IMR-90 (cell line): ENCODE results near the gene ZNF844. TPM values are rescaled to one million over a fixed set of nuclear protein-coding genes. Genes with fewer than 3 reads are reported as not detected.

Experiments used
- ATAC-seq: fragments of 200-7000 bp; cut with Tn5 transposase; 2 replicates; pipeline ENCODE4 v1.9.1; 2020; ENCODE audit warnings: low read depth, mild to moderate bottlenecking, moderate library complexity
- BruUV-seq: library from RNA; stranded (reverse); fragments of 400-500 nt; replicated peaks from 2 replicates; lab custom pipeline; 2021; lab: Mats Ljungman, UMichigan
- CTCF ChIA-PET: fragments of 300-600 bp; formaldehyde crosslinking; extraction: SDS; loops from one replicate; lab custom pipeline; 2021; ENCODE audit warnings: antibody characterized with exemption; lab: Yijun Ruan, JAX
- POLR2A ChIA-PET: fragments of 300-600 bp; sonication (Branson Sonifier 250); formaldehyde crosslinking; loops from one replicate; lab custom pipeline; 2022; ENCODE audit warnings: antibody characterized with exemption; ENCODE audit not compliant: unreplicated experiment; lab: Charles Lee
- DNase-seq: peaks from one replicate; pipeline ENCODE4 v3.0.0; 2013
- H2AFZ ChIP-seq: replicated peaks from 2 replicates; pipeline ENCODE3; 2013; ENCODE audit warnings: low read length, mild to moderate bottlenecking; ENCODE audit not compliant: poor library complexity
- H2AK5ac ChIP-seq: 2 replicates; pipeline ENCODE4 v1.6.1; 2013; ENCODE audit warnings: low read depth, low read length, inconsistent platforms
- H2AK9ac ChIP-seq: replicated peaks from 2 replicates; pipeline ENCODE3; 2013; ENCODE audit warnings: mild to moderate bottlenecking, low read depth, low read length, moderate library complexity; ENCODE audit not compliant: poor library complexity
- H2BK120ac ChIP-seq: 2 replicates; pipeline ENCODE4 v1.6.1; 2013; ENCODE audit warnings: low read depth, low read length, inconsistent platforms
- H2BK15ac ChIP-seq: 3 replicates; pipeline ENCODE4 v1.6.1; 2013; ENCODE audit warnings: low read depth, low read length, inconsistent platforms
- H2BK20ac ChIP-seq: 2 replicates; pipeline ENCODE4 v1.6.1; 2013; ENCODE audit warnings: low read depth, mild to moderate bottlenecking, inconsistent platforms, low read length, moderate library complexity
- H2BK5ac ChIP-seq: 2 replicates; pipeline ENCODE4 v1.6.1; 2013; ENCODE audit warnings: mild to moderate bottlenecking, low read depth, low read length, inconsistent platforms; ENCODE audit not compliant: poor library complexity, severe bottlenecking
- H3K14ac ChIP-seq: replicated peaks from 2 replicates; pipeline ENCODE4 v1.6.1; 2013; ENCODE audit warnings: low read depth, low read length, inconsistent platforms
- H3K18ac ChIP-seq: 2 replicates; pipeline ENCODE4 v1.6.1; 2013; ENCODE audit warnings: low read depth, low read length, control low read depth
- H3K23ac ChIP-seq: 2 replicates; pipeline ENCODE4 v1.6.1; 2013; ENCODE audit warnings: low read depth, low read length, inconsistent platforms
- H3K27ac ChIP-seq: 2 replicates; pipeline ENCODE4 v1.5.1; 2013; ENCODE audit warnings: mild to moderate bottlenecking, control low read depth, low read length; ENCODE audit not compliant: insufficient read depth
- H3K27me3 ChIP-seq: 2 replicates; pipeline ENCODE4 v1.6.1; 2013; ENCODE audit warnings: low read length; ENCODE audit not compliant: control insufficient read depth, insufficient read depth
- H3K36me3 ChIP-seq: 2 replicates; pipeline ENCODE4 v1.6.1; 2013; ENCODE audit warnings: low read length, mixed read lengths; ENCODE audit not compliant: control insufficient read depth, insufficient read depth
- H3K4ac ChIP-seq: 2 replicates; pipeline ENCODE4 v1.6.1; 2013; ENCODE audit warnings: low read depth, low read length, inconsistent platforms
- H3K4me1 ChIP-seq: 2 replicates; pipeline ENCODE4 v1.6.1; 2013; ENCODE audit warnings: low read length, mixed read lengths; ENCODE audit not compliant: control insufficient read depth, insufficient read depth
- H3K4me2 ChIP-seq: 2 replicates; pipeline ENCODE4 v1.6.1; 2013; ENCODE audit warnings: low read depth, mild to moderate bottlenecking, control low read depth, low read length, moderate library complexity
- H3K4me3 ChIP-seq: 2 replicates; pipeline ENCODE4 v1.5.1; 2013; ENCODE audit warnings: low read depth, mild to moderate bottlenecking, control low read depth, low read length, moderate library complexity; ENCODE audit not compliant: insufficient read depth
- H3K56ac ChIP-seq: 2 replicates; pipeline ENCODE4 v1.6.1; 2013; ENCODE audit warnings: low read length, inconsistent platforms; ENCODE audit not compliant: insufficient read depth; ENCODE audit errors: extremely low read depth
- H3K79me1 ChIP-seq, 2 experiments: 2 replicates each; pipeline ENCODE4 v1.6.1; 2013; ENCODE audit warnings: low read length in 2 of 2, inconsistent platforms in 1 of 2, low read depth in 1 of 2
- H3K9ac ChIP-seq: 2 replicates; pipeline ENCODE4 v1.6.1; 2013; ENCODE audit warnings: low read depth, low read length, control low read depth
- H3K9me1 ChIP-seq: 2 replicates; pipeline ENCODE4 v1.6.1; 2013; ENCODE audit warnings: low read length, inconsistent platforms; ENCODE audit not compliant: insufficient read depth
- H3K9me3 ChIP-seq: 2 replicates; pipeline ENCODE4 v1.6.1; 2013; ENCODE audit warnings: low read length; ENCODE audit not compliant: control insufficient read depth, insufficient read depth
- H4K20me1 ChIP-seq: 2 replicates; pipeline ENCODE4 v1.6.1; 2013; ENCODE audit warnings: low read length, inconsistent platforms; ENCODE audit not compliant: insufficient read depth
- H4K5ac ChIP-seq: 2 replicates; pipeline ENCODE4 v1.6.1; 2013; ENCODE audit warnings: mild to moderate bottlenecking, low read depth, low read length, control low read depth
- H4K8ac ChIP-seq, 2 experiments: 2 replicates each; pipeline ENCODE4 v1.6.1; 2013; ENCODE audit warnings: low read depth in 2 of 2, low read length in 2 of 2, control low read depth in 1 of 2, inconsistent platforms in 1 of 2
- H4K91ac ChIP-seq: 2 replicates; pipeline ENCODE4 v1.6.1; 2013; ENCODE audit warnings: low read depth, low read length, inconsistent platforms; ENCODE audit not compliant: insufficient read depth
- MXI1 ChIP-seq: IDR thresholded peaks from 2 replicates; pipeline ENCODE4 v1.6.1; 2012; ENCODE audit warnings: low read depth, mild to moderate bottlenecking, low read length, moderate library complexity, borderline replicate concordance
- WGBS, 2 experiments: methylation state at CpG; one replicate each; pipeline versions ENCODE4 v1.1.5 to v1.1.7; 2013; ENCODE audit warnings: missing lambda C conversion rate in 2 of 2; ENCODE audit not compliant: insufficient read length in 1 of 2; ENCODE audit errors: extremely low coverage in 2 of 2; 5-methylcytosine and 5-hydroxymethylcytosine counted together
- dilution Hi-C: fragments of 300-500 bp; cut with HindIII; formaldehyde crosslinking; loops from one replicate; pipeline ENCODE4 v1.14.3; 2018; ENCODE audit warnings: low sequenced_read_pairs; ENCODE audit not compliant: unreplicated experiment
- in situ Hi-C: fragments of 300-500 bp; cut with MboI; formaldehyde crosslinking; loops from 3 replicates; pipeline ENCODE4 v1.14.3; 2019; ENCODE audit warnings: low sequenced_read_pairs, inconsistent platforms, mixed read lengths
- intact Hi-C: fragments of 100-400 bp; cut with micrococcal nuclease; formaldehyde crosslinking; loops from 2 replicates; pipeline ENCODE4 v1.10.0; 2022
- polyA plus RNA-seq, 3 experiments: library from polyadenylated mRNA; depleted of rRNA; stranded (reverse); fragments of >200 nt; gene quantifications; 2 replicates each; pipeline ENCODE4 v1.2.3, GENCODE V29; 2012; ENCODE audit warnings: low replicate concordance in 1 of 3
- total RNA-seq: library from RNA; depleted of rRNA; stranded (reverse); fragments of >200 nt; gene quantifications from 2 replicates; pipeline ENCODE4 v1.2.3, GENCODE V29; 2012

Gene ZNF844
- total and polyA plus RNA-seq, 2 of the 4 experiments (the other 2 are of a cell fraction) = 1.6 to 12.0 TPM

DNA sequence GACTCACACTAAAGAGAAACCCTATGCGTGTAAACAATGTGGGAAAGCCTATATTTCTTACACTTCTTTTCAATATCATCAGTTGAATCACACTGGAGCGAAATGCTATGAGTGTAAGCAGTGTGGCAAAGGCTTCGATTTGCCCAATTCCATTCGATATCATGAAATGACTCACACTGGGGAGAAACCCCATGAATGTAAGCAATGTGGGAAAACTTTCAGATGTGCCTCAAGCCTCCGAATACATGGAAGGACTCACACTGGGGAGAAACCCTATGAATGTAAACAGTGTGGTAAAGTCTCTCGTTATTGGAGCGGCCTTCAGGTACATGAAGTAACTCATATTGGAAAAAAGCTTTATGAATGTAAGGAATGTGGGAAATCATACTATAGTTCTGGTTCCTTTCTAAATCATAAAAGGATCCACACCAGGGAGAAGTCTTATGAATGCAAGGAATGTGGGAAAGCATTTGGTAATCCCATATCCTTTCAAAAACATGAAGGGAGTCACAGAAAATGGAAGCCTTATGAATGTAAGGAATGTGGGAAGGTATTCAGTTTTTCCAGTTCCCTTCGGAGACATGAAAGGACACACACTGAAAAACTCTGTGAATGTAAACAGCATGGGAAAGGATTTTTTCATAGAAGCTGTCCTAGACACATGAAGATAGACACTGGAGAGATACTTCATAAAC lies 47.6 kb downstream of the ZNF844 start:
- no TSS peak for BruUV-seq
- no peak overlapping the region for H3K27ac ChIP-seq
- dilution Hi-C loops = no loop called here

More for the DNA sequence above, 47.6 kb downstream of the ZNF844 start:
- Histone ChIP-seq H2AK5ac (no peak overlapping the region), H4K8ac (no peak overlapping the region), H3K14ac (no peak overlapping the region), H3K9me3 (peaks cover 36% of the 10 kb centered on the region), H3K9me1 (no peaks in the 10 kb centered on the region), H4K5ac (no peak overlapping the region), H3K4me3 (no peak overlapping the region), H3K23ac (no peak overlapping the region), H3K27me3 (no peaks in the 10 kb centered on the region), H2BK5ac (no peak overlapping the region), H2BK15ac (no peak overlapping the region), H4K20me1 (no peaks in the 10 kb centered on the region), H4K91ac (no peak overlapping the region), H3K36me3 (peaks cover 19% of the 10 kb centered on the region), H3K18ac (no peak overlapping the region), H3K4ac (no peak overlapping the region), H3K4me1 (no peaks in the 10 kb centered on the region), H2AK9ac (no peak overlapping the region), H2BK120ac (no peak overlapping the region), H2AFZ (no peak overlapping the region), H2BK20ac (no peak overlapping the region), H3K56ac (no peak overlapping the region), H3K9ac (no peak overlapping the region), H3K4me2 (no peak overlapping the region), H3K79me1 (peaks cover 0 to 8% of the 10 kb centered on the region in 2 experiments; a peak in 1 of 4 replicates)
- in situ Hi-C loops = no loop called here
- DNase-seq (no peak), ATAC-seq (no peak)
- ChIA-PET CTCF (no interaction called here), POLR2A (no interaction called here)
- intact Hi-C loops = no loop called here
- TF ChIP-seq MXI1 = no peak
- WGBS, 2 experiments = 100% methylated on average over 2 of the region's 8 CpGs; no CpG with 5 or more reads in 1 of the 2 experiments
